ENCODE data around the gene ZDHHC6.
A peak's percentile ranks its signal among the peaks of the same experiment; 100 is the strongest.

ZDHHC6 gene

DNA sequence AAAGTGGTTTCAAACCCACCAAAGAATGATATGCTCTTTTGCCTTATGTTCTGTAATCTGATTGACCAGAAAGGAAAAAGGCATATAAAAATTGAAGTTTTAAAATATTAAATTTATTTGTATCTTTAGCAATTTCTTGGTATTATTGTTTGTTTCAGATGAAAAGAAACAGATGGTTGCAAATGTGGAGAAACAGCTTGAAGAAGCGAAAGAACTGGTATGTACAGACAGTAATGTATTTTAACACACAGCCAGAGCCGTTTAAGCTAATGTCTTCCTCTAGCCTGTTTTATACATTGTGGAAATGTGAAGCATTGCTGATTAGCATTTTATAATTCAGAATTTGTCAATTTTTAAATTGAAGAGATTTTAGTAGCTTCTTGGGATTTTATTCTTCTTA lies 13.7 kb upstream of the ZDHHC6 start:
- peak overlapping the region; percentile 99 to 100 for H3K27ac Mint-ChIP-seq
- peak overlapping the region in 1 of 2 donors; percentile 43 for H3K4me3 Mint-ChIP-seq
- H3K27me3 Mint-ChIP-seq: no peaks in the 10 kb centered on the region
- DNase-seq (no peak), ATAC-seq (no peak)
- H3K4me1 Mint-ChIP-seq: peaks cover 41% of the 10 kb centered on the region
- peaks cover 0 to 3% of the 10 kb centered on the region in 2 donors for H3K9me3 Mint-ChIP-seq

DNA sequence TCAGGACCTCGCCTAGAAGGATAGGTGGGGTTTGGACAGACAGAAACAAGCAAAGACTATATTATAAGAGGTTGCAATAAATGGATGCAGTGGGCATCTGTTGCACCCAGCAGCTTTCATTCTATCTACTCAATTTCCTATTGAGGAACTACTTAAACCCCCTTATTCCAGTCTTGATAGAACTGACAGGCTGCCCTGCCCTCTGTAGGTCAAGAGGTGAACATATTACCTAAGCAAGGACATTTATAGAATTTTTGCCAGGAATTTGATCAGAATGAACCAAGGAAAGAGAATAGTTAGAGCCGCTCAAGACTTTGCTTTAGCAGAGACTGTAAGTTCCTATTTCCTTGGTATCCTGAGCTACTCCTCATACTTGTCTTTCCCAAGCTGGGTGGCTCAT lies 9.8 kb upstream of the ZDHHC6 start:
- no peak overlapping the region for H3K4me3 Mint-ChIP-seq

DNA sequence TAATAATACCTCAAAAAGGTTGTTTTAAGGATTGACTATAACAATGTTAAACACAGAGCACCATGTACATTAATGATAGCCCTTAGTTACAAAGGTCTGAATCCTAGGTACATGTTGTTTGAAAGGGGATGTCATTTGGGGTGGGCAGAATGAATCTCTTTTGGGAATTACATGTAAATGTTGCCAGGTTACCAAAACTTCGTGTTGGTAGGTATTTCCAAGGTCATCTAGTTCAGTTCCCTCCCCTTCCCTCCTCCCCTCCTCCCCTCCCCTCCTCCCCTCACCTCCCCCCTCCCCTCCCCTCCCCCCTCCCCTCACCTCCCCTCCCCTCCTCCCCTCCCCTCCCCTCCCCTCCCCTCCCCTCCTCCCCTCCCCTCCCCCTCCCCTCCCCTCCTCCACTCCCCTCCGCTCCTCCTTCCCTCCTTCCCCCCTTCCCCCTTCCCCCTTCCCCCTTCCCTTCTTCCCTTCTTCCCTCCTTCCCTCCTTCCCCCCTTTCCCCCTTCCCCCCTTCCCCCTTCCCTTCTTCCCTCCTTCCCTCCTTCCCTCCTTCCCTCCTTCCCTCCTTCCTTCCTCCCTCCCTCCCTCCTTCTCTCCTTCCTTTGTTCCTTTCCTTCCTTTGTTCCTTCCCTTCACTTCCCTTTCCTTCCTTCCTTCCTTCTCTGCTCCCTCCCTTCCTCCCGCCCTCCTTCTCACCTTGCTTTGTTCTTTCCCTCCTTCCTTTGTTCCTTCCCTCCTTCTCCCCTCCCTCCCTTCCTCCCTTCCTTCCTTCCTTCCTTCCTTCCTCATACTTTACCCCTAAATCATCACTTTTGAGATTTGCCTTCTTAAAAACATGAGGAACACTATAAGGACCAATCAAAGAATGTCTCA lies 8.4 kb upstream of the ZDHHC6 start:
- Mint-ChIP-seq H3K27me3 (no peaks in the 10 kb centered on the region), H3K27ac (peak overlapping the region; percentile 96 to 99), H3K4me3 (peak overlapping the region; percentile 31 to 45), H3K4me1 (peaks cover 29% of the 10 kb centered on the region), H3K9me3 (no peaks in the 10 kb centered on the region)
- DNase-seq (no peak), ATAC-seq (no peak)

More for the DNA sequence above, 9.8 kb upstream of the ZDHHC6 start:
- Mint-ChIP-seq H3K27me3 (no peaks in the 10 kb centered on the region), H3K9me3 (no peaks in the 10 kb centered on the region), H3K4me1 (peaks cover 33% of the 10 kb centered on the region), H3K27ac (peak overlapping the region; percentile 67 to 99)
- ATAC-seq (no peak), DNase-seq (no peak)

DNA sequence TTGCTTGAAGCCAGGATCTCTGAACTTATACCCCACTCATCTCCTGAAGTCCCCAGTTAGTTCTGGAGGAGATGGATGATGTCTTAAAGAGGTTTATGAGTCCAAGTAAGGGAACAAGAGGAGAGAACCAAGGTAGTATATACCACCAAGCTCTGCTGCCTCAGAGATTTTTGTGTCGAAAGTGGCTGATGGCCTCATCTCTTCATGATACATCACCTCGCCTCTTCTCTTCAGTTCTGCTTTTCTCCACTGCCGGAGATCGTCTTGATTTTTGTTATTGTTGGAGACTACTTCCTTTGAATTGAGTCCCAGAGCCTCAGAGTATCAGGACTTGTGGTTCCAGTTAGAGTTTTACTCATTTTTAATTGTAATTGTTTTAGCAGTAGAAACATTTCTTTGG lies 2.2 kb upstream of the ZDHHC6 start:
- Mint-ChIP-seq H3K27ac (peak overlapping the region; percentile 37 to 67), H3K27me3 (no peaks in the 10 kb centered on the region), H3K4me1 (peaks cover 34% of the 10 kb centered on the region), H3K9me3 (no peaks in the 10 kb centered on the region), H3K4me3 (peak overlapping the region; percentile 44 to 97)
- DNase-seq: no peak
- ATAC-seq: no peak

DNA sequence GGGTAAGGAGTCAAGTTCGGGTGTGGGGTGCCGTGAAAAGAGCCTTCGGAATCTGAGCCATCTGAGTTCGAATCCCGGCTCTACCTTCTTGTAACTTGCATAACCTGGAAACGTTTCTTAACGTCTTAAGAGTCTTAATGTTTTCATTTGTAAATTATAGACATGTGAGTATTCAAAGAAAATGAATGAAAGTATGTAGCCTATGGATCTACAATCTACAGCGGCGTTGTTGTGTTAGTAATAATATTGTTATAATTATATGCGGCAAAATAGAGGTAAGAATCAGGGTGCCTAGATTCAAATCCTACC lies 860 bp upstream of the ZDHHC6 start:
- peak overlapping the region; percentile 92 to 98 for H3K27ac Mint-ChIP-seq
- H3K4me1 Mint-ChIP-seq: peaks cover 42% of the 10 kb centered on the region
- ATAC-seq (no peak), DNase-seq (no peak)
- H3K27me3 Mint-ChIP-seq: no peaks in the 10 kb centered on the region
- H3K9me3 Mint-ChIP-seq: no peaks in the 10 kb centered on the region
- H3K4me3 Mint-ChIP-seq: peak overlapping the region; percentile 81 to 97

DNA sequence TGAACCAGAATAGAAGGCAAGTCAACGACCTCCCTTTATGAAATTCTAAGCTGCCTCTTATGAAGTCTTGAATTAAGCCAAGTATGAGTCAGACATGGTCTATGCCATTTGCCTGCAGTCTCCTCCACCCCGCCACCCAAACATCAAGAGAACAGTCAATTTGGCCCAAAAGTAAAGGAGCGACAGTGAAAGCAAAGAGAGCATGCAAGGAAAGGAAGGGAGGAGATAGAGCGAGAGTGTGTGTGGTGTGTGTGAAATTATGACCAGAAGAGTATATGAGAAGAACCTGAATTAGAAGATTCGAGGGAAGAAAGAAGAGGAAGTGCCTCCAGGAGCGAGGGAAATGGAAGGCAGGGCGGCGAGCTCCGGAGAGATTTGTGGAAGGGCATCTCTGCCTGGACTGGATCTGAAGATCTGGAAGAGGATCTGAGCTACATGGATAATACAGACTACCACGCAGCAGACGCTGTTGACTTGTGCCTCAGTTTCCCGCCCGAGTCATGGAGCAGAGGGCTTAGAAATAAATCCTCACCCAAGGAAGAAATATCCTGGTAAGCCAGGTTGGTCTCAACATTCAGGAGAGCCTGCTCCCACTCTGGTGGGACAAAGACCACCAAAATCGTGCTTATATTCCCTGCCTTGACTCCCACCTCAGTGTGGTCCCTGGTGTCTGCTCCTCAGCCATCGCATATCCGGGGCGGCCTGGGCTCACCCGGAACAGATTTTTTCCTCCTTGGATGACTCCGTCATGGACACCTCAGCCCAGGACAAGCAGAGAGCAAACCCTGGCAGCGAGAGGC lies 459 bp downstream of the ZDHHC6 start:
- peak overlapping the region; percentile 81 to 97 for H3K4me3 Mint-ChIP-seq
- ATAC-seq (peak; percentile 73), DNase-seq (no peak)
- H3K27ac Mint-ChIP-seq: peak overlapping the region; percentile 92 to 98
- no peaks in the 10 kb centered on the region for H3K27me3 Mint-ChIP-seq
- H3K9me3 Mint-ChIP-seq: no peaks in the 10 kb centered on the region
- peaks cover 48% of the 10 kb centered on the region for H3K4me1 Mint-ChIP-seq

DNA sequence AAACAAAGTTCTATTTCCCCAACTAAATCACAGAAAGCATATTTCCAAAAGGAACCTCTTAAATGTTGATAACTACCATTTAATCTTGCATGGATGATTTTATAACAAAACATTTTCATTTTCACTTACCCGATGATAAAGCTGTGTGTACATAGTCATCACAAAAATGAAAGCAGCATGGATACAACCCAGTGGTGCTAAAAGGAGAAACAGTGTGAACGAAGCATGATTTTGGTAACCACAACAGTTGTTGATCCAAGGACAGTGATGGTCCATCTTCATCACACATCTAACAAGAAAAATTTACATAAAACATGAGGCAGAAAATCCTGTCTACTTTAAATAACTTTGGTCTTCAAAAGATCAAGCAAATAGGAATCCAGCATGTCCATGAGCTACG lies 4.7 kb downstream of the ZDHHC6 start:
- Mint-ChIP-seq H3K27ac (peak overlapping the region; percentile 55 to 56), H3K9me3 (no peaks in the 10 kb centered on the region), H3K4me1 (peaks cover 33% of the 10 kb centered on the region), H3K4me3 (peak overlapping the region; percentile 5 to 21), H3K27me3 (no peaks in the 10 kb centered on the region)
- ATAC-seq: no peak
- no peak for DNase-seq

DNA sequence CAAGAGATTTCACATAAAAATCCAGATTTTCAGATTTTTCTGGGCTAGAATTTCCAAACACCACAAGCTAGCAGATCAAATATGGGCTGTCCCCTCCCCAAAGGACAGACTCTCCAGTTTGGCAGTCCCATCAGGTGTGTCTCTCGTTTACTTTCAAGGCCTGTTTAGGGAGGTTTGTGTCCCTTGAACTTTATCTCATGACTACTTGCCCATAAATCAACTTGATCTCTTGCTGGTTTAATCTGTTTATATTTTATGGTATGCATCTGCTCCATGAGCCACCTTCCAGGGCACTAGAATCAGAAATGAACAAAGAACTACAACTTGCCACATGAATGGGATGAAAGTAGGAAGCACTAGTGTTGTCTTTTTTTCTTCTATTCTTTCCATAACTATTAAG lies 5.2 kb downstream of the ZDHHC6 start:
- Mint-ChIP-seq H3K27me3 (no peaks in the 10 kb centered on the region), H3K4me1 (peaks cover 33% of the 10 kb centered on the region), H3K9me3 (no peaks in the 10 kb centered on the region), H3K27ac (peak overlapping the region; percentile 56 to 63), H3K4me3 (no peak overlapping the region)
- DNase-seq: no peak
- no peak for ATAC-seq

DNA sequence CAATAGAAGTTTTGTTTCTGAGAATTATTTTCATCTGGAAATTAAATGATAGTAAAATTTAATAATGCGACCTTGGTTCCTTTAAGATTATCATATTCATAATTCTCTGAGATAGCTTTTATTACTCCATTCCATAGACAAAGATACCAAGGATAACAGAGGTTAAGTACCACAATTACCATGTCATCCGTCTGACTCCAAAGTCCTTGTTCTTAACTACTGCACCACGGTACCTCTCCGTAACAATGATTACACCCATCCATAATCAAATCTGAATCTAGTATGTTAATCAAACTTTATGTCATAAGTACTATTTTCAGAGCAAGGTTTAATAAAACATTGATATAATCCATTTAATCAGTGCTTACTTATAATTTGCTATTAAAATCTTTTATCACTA lies 8.4 kb downstream of the ZDHHC6 start:
- Mint-ChIP-seq H3K9me3 (no peaks in the 10 kb centered on the region), H3K4me1 (peaks cover 11% of the 10 kb centered on the region), H3K27me3 (no peaks in the 10 kb centered on the region), H3K27ac (no peak overlapping the region), H3K4me3 (no peak overlapping the region)
- ATAC-seq: no peak
- no peak for DNase-seq

DNA sequence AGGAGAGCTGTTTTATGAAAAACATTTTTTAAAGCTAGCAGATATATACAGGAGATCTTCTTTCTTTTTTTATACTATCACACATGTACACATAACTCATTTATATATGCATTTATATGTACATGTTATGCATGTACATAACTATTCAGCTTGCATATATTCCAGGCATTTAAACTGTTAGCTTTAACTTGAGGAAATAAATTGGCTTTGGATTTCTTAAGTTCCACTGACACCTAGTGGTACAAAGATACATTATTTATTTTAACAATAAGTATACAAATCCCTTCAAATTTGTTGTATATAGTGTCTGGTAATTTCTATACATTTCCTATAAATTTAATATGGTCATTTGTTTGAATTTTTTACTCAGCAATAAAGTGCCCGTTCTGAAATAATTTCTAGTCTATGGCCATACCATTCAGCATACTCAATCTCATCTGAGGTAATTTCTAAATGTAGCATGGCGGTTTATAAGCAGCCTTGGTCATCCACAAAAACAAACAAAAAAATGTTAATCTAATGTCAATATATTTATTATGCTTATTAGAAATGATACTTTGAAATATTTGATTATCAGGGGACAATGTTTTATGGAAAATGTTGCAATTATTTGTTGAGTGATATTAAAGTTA lies 11.6 kb downstream of the ZDHHC6 start:
- ATAC-seq (no peak), DNase-seq (no peak)
- no peaks in the 10 kb centered on the region for H3K27me3 Mint-ChIP-seq
- no peaks in the 10 kb centered on the region for H3K9me3 Mint-ChIP-seq
- H3K4me3 Mint-ChIP-seq: no peak overlapping the region
- no peak overlapping the region for H3K27ac Mint-ChIP-seq
- H3K4me1 Mint-ChIP-seq: no peaks in the 10 kb centered on the region

DNA sequence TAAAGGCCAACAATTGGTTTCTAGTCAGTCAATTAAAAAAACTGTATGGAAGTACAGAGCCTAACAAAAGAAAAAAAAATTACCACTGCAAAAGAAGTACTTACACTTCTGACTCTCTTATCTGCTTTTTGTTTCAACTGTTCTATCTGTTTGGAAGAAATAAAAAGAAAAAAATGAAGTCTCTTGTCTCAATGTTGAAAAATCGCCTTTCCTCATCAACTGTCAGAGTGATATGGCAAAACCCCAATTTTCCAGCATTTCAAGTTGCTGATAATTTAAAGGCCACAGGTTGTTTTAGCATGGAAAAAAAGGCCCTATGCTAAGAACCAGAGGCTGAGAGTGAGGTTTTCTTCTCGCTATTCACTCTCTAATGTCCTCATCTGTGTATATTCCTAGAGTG lies 13.6 kb downstream of the ZDHHC6 start:
- peak overlapping the region in 1 of 2 donors; percentile 72 for H3K27ac Mint-ChIP-seq
- no peak for ATAC-seq

DNA sequence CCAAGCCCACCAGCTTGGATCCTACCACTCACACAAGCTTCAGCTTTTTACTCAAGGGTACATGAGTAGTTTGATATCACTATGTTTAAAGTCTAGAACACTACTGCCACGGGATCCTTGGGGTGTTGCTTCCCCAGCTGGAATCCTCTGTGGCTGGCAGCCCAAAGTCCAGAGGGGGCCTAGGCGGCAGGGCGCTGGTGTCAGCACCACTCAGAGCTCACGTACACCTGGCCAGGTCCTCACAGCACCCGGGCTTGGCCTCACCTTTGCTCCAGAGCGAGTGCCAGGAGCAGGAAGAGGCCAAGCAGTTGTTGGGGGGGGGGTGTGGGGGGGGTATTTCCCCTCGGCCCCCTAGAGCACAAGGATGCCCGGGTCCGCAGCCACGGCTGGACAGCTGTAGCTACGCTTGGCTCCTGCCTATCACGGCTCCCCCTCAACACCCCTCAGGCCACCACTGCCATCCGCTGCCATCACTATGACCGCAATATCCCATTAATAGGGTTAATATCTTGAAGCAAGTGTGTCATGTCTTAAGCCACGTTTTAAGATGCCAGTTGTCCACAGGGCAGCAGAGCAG lies 17.0 kb downstream of the ZDHHC6 start:
- DNase-seq (no peak), ATAC-seq (no peak)
- no peaks in the 10 kb centered on the region for H3K27me3 Mint-ChIP-seq
- peak overlapping the region in 1 of 2 donors; percentile 86 for H3K27ac Mint-ChIP-seq
- no peaks in the 10 kb centered on the region for H3K4me1 Mint-ChIP-seq
- H3K4me3 Mint-ChIP-seq: no peak overlapping the region
- no peaks in the 10 kb centered on the region for H3K9me3 Mint-ChIP-seq

More for the DNA sequence above, 13.6 kb downstream of the ZDHHC6 start:
- no peaks in the 10 kb centered on the region for H3K4me1 Mint-ChIP-seq
- no peak for DNase-seq
- no peaks in the 10 kb centered on the region for H3K27me3 Mint-ChIP-seq
- H3K4me3 Mint-ChIP-seq: no peak overlapping the region
- H3K9me3 Mint-ChIP-seq: no peaks in the 10 kb centered on the region

DNA sequence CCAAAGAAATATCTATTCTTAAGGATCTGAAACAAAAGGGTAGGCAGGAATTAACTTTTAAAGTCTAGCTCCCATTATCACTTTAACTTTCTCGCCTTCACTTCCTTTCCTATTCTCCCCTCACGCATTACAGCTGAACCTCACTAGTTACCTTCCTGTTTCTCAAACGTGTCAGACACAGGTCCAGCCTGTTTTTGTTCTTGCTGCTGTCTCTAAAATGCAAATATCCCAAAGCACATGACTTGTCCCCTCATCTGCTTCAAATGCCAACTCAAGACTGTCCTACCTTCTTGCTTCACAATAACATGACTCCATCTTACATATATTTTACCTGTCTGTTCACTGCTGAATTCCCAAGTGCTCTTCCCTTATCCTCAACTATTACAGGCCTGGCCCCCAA lies 17.6 kb downstream of the ZDHHC6 start:
- DNase-seq (no peak), ATAC-seq (no peak)
- H3K4me3 Mint-ChIP-seq: no peak overlapping the region
- H3K27ac Mint-ChIP-seq: peak overlapping the region; percentile 8 to 86
- no peaks in the 10 kb centered on the region for H3K4me1 Mint-ChIP-seq
- no peaks in the 10 kb centered on the region for H3K27me3 Mint-ChIP-seq
- no peaks in the 10 kb centered on the region for H3K9me3 Mint-ChIP-seq

DNA sequence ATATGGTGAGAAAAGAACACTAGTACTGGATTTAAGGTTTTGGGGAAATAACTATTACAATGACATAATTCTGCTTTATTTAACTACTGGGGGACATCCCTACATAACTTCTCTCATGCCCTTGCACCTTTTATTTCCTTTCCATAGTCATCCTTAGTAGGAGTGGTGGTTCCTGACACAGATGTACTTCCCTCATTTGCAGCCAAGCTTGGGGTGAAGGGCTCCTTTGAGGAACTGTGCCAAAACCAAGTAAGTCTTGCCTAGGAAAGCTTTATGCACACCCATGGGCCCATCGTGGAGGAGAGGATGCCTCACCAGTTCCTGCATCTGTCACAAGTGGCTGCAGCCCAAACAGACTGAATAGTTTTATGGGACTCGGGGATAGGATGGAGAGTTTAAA lies 20.6 kb downstream of the ZDHHC6 start:
- no peaks in the 10 kb centered on the region for H3K4me1 Mint-ChIP-seq
- no peak for ATAC-seq
- H3K27me3 Mint-ChIP-seq: no peaks in the 10 kb centered on the region
- H3K4me3 Mint-ChIP-seq: no peak overlapping the region
- H3K9me3 Mint-ChIP-seq: no peaks in the 10 kb centered on the region
- no peak for DNase-seq
- peak overlapping the region; percentile 80 to 86 for H3K27ac Mint-ChIP-seq

DNA sequence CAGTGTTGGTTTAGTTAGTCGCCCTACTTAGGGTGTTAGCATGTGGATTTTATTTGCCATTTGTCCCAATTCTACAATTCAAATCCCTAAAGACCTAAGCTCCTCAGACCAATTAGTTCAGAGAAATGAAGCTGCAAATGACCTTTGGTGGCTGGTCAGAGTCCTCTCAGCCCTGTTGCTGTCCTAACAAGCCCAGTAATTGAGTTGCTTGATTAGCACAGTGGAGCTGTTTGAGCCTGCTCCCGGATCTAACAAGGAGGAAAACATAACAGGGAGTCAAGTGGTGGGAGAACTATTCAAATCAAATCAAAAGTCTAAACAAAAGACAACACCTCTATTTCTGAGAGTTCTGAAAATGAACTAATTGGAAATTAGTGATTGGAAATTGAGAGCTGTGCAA lies 22.1 kb downstream of the ZDHHC6 start:
- H3K9me3 Mint-ChIP-seq: no peaks in the 10 kb centered on the region
- no peak overlapping the region for H3K4me3 Mint-ChIP-seq
- DNase-seq (no peak), ATAC-seq (no peak)
- no peaks in the 10 kb centered on the region for H3K27me3 Mint-ChIP-seq
- peak overlapping the region; percentile 20 to 35 for H3K27ac Mint-ChIP-seq
- H3K4me1 Mint-ChIP-seq: no peaks in the 10 kb centered on the region

All from stimulated activated naive CD8-positive, alpha-beta T cell treated with anti-CD3 and anti-CD28 coated beads, Interleukin-15, amount 100 ng/mL, for 72 hours (primary cell).